HG03558 (cell line): ENCODE data around the gene GCNT1.
A peak's percentile ranks its signal among the peaks of the same experiment; 100 is the strongest.
"Not testable (repeated sequence)": the region's sequence is repeated elsewhere in the genome, so short reads cannot be mapped to it uniquely, and the experiment has no call there.

Experiments used
- ATAC-seq: cut with Tn5 transposase; IDR thresholded peaks from one replicate; pipeline ENCODE4 v1.9.1; 2021; ENCODE audit warnings: moderate number of reproducible peaks; ENCODE audit not compliant: unreplicated experiment; ENCODE audit errors: extremely low read depth

Gene GCNT1

DNA sequence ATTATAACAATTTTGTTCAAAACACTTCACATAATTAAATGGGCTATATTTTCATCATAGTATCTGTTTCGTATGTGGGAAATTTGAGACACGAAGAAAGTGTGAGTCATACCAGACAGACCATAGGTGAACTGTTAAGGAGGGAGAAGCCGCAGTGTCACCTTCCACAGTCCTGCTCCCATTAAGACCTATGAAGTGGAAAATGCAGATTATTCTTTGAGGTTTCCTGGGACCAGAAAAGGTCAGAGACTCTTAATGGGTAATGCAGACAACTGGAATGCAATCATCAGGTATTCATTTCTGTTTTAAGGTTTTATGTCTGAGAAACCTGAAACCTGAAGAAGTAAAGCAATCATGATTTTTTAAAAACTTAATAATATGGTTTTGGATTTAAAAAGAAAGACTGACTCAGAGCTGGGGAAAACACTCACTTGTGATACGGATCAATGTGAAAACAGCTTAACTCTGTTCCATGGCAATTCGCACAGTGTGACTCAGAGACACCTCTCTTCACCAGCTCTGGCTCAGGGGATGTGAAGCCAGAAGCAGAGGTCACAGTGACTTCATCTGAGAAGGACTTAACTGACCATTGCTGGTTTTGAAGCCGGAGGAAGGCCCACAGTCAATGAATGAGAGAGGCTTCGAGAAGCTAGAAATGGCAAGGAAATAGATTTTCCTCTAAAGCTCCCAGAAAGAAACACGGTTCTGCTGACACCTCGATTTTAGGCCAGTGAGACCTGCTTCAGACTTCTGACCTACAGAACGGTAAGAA lies 17.2 kb upstream of the GCNT1 start:
- ATAC-seq, result peak; percentile 45

DNA sequence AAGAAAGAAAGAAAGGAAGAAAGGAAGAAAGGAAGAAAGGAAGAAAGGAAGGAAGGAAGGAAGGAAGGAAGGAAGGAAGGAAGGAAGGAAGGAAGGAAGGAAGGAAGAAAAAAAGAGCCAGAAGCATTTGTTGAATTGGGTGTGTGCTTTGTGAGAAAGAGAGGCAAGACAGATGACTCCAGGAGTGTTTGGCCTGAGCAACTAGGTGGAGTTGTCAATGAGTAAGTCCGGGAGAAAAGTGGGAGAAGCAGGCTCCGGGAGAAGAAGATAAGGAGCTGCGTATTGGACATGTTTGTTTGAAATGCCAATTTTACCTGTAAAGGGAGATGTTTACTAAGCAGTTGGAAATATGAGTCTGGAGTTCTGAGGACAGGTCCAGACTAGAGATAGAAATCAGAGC lies 15.1 kb upstream of the GCNT1 start:
- ATAC-seq, result no peak

GRCh38 chr9:76444322-76444929 lies 14.6 kb upstream of the GCNT1 start:
- no peak for ATAC-seq

DNA sequence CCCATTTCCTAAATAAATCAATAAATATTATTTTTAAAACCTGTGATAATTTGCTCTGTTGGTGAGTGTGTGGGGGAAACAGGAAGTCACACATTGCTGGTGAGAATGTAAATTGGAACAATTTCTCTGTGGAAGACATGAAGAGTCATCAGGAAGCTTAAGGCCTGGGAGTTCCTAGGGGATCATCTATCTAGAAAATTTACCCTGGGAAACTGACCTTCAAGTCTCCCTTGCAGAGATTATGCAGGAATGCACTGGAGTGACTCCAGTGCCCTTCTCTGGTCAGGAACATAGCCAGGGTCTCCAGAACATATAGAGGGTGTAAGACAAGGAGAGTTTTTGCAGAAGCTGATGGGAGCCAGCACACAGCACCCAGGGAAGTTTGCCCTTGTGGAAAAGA lies 13.0 kb upstream of the GCNT1 start:
- no peak for ATAC-seq

GRCh38 chr9:76448501-76448900 lies 10.5 kb upstream of the GCNT1 start:
- no peak for ATAC-seq

DNA sequence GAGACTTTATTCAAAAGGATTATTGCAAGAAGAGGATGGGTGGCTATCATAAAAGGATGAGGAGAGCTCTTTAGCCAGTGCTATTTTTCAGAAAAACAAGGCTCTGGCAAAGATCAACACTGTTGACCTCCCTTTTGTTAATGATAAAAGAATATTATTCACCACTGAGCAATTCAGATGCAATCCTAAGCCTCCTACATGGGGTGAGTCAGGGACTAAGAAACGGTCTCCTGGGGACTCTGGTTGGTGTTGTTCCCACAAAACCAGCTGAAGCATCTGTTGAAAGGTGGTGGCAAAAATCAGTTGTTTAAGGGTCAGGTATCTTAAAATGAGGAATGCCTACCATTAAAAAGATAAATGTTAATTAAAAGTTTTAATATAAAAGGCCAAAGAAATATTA lies 7.7 kb upstream of the GCNT1 start:
- ATAC-seq, result no peak

DNA sequence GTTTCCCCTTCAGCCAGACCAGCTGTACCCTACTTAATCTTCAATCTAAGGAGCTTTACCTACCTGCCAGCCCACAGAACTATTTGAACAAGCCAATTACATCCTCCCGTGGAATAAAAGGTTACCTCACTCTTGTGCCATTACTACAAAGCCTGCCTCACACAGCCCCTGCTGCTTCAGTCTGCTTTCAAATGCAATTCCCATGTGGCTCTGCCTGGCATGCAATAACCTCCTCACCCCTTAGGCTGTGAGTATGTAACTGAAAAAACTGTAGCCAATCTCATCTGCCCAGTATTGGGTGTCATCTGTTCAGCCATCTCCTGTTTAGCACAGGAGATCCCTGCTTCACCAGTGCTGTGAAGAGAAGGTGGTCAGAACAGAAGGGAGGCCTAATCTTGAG lies 6.1 kb upstream of the GCNT1 start:
- no peak for ATAC-seq

- ATAC-seq, result no peak
These were observed 5.2 kb upstream of the GCNT1 start for GRCh38 chr9:76453785-76454184.

- no peak for ATAC-seq
These were observed 4.7 kb upstream of the GCNT1 start for GRCh38 chr9:76454311-76454710.

DNA sequence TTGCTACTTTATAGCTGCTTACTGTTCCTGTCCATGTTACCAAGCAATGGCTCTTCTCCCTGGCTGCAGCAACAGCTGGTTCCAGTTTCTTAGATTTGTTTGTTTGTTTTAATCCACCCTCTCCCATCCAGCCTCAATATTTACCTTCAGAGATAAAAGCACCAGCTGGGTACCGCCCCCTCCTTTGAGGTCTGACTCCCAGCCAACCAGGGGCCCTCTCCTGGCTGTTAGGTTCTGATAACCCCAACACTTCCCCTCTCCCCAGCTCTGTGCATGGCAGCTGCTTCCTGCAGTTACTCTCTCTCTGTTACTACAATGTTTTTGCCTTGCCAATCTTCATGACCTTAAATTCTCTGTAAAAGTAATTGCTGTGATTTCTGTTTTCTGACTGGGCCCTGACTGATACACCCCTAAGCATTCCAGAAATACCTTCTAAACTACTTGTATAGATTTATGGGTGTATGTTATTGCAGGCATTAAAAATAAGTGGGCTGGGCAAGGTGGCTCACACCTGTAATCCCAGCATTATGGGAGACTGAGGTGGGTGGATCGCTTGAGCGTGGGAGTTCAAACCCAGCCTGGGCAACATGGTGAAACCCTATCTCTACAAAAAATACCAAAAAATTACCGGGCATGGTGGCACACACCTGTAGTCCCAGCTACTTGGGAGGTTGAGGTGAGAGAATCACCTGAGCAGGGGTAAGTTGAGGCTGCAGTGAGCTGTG lies 2.6 kb upstream of the GCNT1 start:
- no peak for ATAC-seq

- no peak for ATAC-seq
These were observed 983 bp downstream of the GCNT1 start for GRCh38 chr9:76459694-76460635.

- no peak for ATAC-seq
These were observed 3.1 kb downstream of the GCNT1 start for GRCh38 chr9:76462126-76462525.

GRCh38 chr9:76463211-76463610 lies 4.2 kb downstream of the GCNT1 start:
- peak; percentile 31 for ATAC-seq

- ATAC-seq, result no peak
These were observed 5.7 kb downstream of the GCNT1 start for GRCh38 chr9:76464706-76465105.

DNA sequence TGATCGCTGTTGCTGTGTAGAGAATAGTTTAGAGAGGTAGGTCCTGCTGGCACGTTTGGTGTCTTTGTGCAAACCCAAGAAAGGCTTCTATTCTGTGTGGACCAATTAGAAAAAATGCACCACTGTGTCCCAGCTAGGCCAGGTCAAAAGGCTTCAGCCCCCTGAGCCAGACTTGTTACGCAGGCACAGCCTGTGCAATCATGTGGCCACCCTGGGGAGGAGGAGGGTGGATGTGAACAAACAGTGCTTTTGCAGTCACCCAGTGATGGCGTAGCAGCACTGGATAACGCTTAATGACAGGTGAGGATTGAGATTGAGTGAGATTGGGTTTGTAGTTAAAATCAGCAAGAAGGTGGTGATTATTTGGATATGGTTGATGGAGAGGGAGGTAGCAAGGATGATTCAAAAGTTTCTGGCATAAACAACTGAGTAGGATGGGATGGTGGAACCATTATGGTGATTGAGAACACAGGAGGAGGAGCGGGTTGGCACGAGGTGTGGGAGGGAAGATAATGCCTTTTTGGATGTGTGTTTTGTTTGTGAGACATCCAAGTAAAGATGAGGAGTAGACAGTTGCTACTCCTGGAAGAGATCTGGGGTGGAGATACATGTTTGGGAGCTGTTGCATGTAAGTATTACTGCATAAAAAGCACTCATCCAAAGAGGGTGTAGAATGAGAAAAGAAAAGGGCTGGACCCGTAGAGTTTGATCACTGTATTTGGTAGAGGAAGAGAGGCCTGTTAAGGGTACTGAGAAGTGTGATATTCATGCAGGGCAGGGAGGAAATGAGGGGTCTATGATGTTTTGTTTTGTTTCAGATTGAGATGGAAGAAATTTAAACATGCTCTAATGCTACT lies 6.7 kb downstream of the GCNT1 start:
- no peak for ATAC-seq

DNA sequence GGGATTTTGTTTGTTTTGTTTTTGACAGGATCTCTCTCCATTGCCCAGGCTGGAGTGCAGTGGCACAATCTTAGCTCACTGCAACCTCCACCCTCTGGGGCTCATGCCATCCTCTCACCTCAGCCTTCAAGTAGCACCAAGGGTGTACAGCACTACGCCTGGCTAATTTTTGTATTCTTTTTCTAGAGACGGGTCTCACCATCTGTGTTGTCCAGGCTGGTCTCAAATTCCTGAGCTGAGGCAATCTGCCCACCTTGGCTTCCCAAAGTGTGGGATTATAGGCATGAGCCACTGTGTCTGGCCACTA lies 7.3 kb downstream of the GCNT1 start:
- no peak for ATAC-seq

GRCh38 chr9:76474419-76474818 lies 15.4 kb downstream of the GCNT1 start:
- ATAC-seq, result no peak

GRCh38 chr9:76475686-76476085 lies 16.7 kb downstream of the GCNT1 start:
- ATAC-seq, result no peak

- not testable (repeated sequence) for ATAC-seq
These were observed 18.8 kb downstream of the GCNT1 start for GRCh38 chr9:76477818-76478217.

DNA sequence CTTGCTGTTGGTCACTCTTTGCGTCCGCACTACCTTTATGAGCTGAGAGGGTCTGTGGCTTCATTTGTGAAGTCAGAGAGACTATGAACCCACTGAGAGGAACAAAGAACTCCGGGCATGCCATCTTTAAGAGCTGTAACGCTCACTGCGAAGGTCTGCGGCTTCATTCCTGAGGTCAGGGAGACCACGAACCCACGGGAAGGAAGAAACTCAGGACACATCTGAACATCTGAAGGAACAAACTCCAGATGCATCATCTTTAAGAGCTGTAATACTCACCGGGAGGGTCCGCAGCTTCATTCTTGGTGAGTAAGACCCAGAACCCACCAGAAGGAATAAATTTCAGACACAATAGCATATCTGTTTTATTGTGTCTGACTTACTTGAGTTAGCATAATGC lies 19.2 kb downstream of the GCNT1 start:
- ATAC-seq, result no peak
